Effector memory CD4-positive, alpha-beta T cell (primary cell): ENCODE data around the gene RYK.

Source experiments
- DNase-seq, 3 donors: peaks; one replicate each; pipeline ENCODE4 v3.0.0-alpha.2; 2020
- H3K27ac ChIP-seq: 2 replicates; pipeline ENCODE4 v1.7.0; 2013; ENCODE audit warnings: mild to moderate bottlenecking, low read length, moderate library complexity; ENCODE audit not compliant: insufficient read depth, poor library complexity, severe bottlenecking
- H3K27me3 ChIP-seq: replicated peaks from 2 replicates; pipeline ENCODE4 v1.7.0; 2013; ENCODE audit warnings: mild to moderate bottlenecking, low read length; ENCODE audit not compliant: insufficient read depth, control insufficient read depth, poor library complexity, severe bottlenecking
- H3K36me3 ChIP-seq: 2 replicates; pipeline ENCODE4 v1.7.0; 2013; ENCODE audit warnings: mild to moderate bottlenecking, low read length, moderate library complexity; ENCODE audit not compliant: control insufficient read depth, insufficient read depth
- H3K4me1 ChIP-seq: 2 replicates; pipeline ENCODE4 v1.7.0; 2013; ENCODE audit warnings: low read length, mild to moderate bottlenecking; ENCODE audit not compliant: control insufficient read depth, insufficient read depth, poor library complexity, severe bottlenecking
- H3K4me3 ChIP-seq: 2 replicates; pipeline ENCODE4 v1.7.0; 2013; ENCODE audit warnings: low read length, low read depth, mild to moderate bottlenecking; ENCODE audit not compliant: insufficient read depth, poor library complexity, severe bottlenecking
- H3K9me3 ChIP-seq: 2 replicates; pipeline ENCODE4 v1.7.0; 2013; ENCODE audit warnings: mild to moderate bottlenecking, low read length, moderate library complexity; ENCODE audit not compliant: control insufficient read depth
- total RNA-seq, 3 donors: gene quantifications; one replicate each; lab custom pipeline; 2026; lab: John Stamatoyannopoulos, UW

The RYK gene
- 40.8 to 45.5 (median 41.8) reads per million in 3 donors for total RNA-seq

DNA sequence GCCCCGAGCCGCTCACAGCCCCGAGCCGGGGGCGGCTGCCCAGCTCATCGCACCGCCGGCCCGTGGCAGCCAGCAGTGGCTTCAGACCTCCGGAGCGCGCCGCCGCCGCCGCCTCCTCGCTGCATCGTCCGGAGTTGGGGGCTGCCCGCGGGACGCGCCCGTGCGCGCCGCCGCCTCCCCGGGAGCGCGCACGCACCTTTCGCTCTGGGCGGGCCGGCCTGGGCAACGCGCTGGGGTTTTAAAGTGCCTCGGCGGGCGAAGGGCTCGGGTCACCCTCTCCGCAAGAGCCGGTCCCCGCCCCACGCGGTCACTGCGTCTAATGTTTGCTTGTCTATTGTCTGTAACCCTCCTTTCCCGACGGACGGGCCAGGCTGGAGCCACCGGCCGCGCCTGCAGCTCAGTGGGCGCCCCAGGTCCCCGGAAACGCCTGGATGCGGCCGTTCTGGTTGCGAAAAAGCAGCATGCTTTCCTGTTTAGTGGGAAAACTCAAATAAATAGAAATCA, at the start of gene RYK:
RYK (minus strand) TSS at position 143 of the 504 bp plus-strand sequence. CDS start 205 bp downstream, outside the sequence.
- Histone ChIP-seq H3K36me3 (no peaks in the 10 kb centered on the region), H3K27ac (peak within 1 kb of the TSS; percentile 65), H3K4me3 (peak within 1 kb of the TSS; percentile 88), H3K4me1 (no peaks in the 10 kb centered on the region), H3K27me3 (no peaks in the 10 kb centered on the region), H3K9me3 (no peaks in the 10 kb centered on the region)
- DNase-seq, result peak; percentile 51 to 56 (median 56)

DNA sequence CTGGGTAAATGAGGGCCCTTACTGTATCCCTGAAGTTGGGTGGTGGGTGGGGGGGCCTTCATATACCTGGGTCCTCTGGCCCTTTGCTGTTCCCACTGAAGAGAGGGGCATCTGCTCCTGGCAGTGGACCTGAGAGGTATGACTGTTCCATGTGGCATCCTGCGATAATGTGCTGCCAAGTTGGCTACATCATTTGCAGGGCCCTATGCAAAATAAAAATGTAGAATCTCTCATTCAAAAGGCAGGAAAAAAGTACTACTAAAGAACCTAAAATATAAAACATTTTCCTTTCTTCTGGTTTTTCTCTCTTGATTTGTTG, 49.2 kb upstream of the RYK start:
- Histone ChIP-seq H3K4me1 (peaks cover 3% of the 10 kb centered on the region), H3K9me3 (no peaks in the 10 kb centered on the region), H3K4me3 (no peak overlapping the region), H3K27ac (no peak overlapping the region), H3K36me3 (no peaks in the 10 kb centered on the region), H3K27me3 (no peaks in the 10 kb centered on the region)
- no peak for DNase-seq

DNA sequence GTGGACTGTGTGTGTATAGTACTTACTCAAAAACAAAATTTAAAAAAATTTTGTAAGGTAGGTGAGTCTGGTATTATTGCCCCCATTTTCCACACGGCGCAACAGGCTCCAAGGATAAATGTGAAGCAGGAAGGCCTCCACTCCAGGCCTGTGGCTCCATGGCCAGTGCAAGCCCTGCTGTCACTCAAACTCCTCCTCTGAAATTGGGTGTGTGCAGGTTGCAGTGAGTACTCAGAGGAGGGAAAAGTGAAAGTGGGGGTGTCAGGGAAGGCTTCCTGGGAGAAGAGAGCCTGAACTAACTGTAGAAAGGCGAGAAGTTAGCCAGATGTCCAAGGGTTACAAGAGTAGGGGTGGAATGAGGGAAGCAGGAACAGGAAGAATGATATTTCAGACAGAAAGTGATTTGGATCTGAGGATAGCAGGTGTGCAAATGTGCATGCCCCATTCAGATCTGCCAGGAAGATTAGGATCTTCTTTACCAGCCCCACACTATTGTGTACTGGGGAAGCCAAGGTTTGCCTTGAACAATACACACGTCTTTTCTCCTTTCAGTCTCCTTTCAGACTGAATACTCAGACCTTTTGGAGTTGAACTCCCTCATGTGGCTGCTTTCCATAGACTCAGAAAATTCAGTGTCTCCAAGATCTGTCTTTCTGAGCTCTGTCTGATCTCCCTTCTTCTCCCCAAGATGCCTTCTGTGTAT, 48.7 kb upstream of the RYK start:
- Histone ChIP-seq H3K27me3 (no peaks in the 10 kb centered on the region), H3K36me3 (no peaks in the 10 kb centered on the region), H3K9me3 (no peaks in the 10 kb centered on the region), H3K4me1 (peaks cover 8% of the 10 kb centered on the region), H3K27ac (no peak overlapping the region), H3K4me3 (no peak overlapping the region)
- DNase-seq, result no peak

GRCh38 chr3:134298249-134298648, 47.6 kb upstream of the RYK start:
- Histone ChIP-seq H3K27me3 (no peaks in the 10 kb centered on the region), H3K27ac (no peak overlapping the region), H3K36me3 (no peaks in the 10 kb centered on the region), H3K9me3 (no peaks in the 10 kb centered on the region), H3K4me3 (no peak overlapping the region), H3K4me1 (peaks cover 12% of the 10 kb centered on the region)
- DNase-seq, result no peak

DNA sequence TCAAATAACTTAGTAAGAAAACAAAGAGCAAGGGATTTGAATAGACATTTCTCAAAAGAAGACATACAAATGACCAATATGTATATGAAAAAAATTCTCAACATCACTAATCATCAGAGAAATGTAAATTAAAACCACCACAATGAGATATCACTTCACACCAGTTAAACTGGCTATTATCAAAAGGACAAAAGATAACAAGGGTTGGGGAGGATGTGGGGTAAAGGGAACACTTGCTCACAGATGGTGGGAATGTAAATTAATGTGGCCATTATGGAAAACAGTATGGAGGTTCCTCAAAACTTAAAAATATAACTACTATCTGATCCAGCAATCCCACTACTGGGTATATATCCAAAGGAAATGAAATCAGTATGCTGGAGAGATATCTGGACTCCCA, 46.0 kb upstream of the RYK start:
- Histone ChIP-seq H3K4me1 (peaks cover 12% of the 10 kb centered on the region), H3K36me3 (no peaks in the 10 kb centered on the region), H3K27me3 (no peaks in the 10 kb centered on the region), H3K9me3 (no peaks in the 10 kb centered on the region), H3K4me3 (no peak overlapping the region), H3K27ac (no peak overlapping the region)
- no peak for DNase-seq

DNA sequence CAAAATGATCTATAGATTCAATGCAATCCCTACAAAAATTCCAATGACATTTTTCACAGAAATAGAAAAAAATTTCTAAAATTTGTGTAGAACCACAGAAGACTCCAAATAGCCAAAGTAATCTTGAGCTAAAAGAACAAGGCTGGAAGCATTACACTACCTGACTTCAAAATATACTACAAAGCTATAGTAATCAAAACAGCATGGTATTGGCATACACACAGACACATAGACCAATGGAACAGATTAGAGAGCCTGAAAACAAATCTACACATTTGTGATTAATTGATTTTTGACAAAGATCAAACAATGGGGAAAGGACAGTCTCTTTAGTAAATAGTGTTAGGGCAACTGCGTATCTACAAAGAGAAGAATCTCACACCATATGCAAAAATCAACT, 45.3 kb upstream of the RYK start:
- Histone ChIP-seq H3K4me1 (peaks cover 12% of the 10 kb centered on the region), H3K27me3 (no peaks in the 10 kb centered on the region), H3K36me3 (no peaks in the 10 kb centered on the region), H3K27ac (no peak overlapping the region), H3K4me3 (no peak overlapping the region), H3K9me3 (no peaks in the 10 kb centered on the region)
- DNase-seq, result no peak

DNA sequence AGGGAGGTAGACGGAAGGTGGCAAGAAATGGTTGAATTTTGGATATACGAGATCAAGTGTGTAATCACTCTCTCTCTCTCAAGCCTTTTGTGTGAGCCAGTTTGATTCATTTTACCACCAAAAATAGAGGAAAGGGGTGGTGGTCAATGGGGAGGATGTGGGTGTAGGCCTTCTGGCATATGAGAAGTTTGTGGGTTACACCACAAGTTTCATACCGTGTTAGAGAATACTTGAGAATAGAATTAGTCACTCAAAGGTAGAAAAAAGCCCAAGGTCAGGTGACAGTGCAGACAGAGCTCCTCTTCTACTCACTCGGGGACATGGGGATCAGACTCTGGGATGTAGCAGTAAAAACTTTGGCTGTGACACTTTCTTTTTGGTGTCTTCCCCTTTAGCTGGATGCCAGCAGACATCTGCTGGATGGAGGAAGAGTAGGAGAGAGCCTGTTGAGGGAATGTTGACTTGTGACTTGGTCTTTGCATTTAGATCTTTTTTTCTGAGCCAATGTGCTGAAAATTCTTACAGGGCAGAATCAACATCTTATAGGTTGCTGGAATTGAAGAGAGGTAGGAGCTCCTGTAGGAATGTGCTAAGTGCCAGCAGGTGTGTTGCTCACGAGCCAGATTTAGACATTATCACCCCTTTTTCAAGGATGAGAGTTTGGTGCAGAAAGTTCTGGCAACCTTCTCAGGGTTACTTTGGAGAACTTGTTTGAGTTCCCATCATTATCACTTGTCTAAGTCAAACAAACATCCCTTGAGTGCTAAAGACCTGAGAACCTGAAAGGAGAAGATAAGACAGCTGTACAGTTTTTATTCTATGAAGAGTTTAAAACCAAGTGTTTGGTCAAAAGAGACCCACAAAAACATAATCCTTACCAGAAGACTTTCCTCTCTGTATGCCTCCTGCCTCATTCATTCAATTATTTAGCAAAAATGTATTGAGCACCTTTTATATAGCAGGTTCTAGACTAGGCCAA, 43.9 kb upstream of the RYK start:
- Histone ChIP-seq H3K4me3 (no peak overlapping the region), H3K27ac (no peak overlapping the region), H3K27me3 (no peaks in the 10 kb centered on the region), H3K9me3 (no peaks in the 10 kb centered on the region), H3K36me3 (no peaks in the 10 kb centered on the region), H3K4me1 (peaks cover 12% of the 10 kb centered on the region)
- DNase-seq, result peak; percentile 33 to 42 (median 36)

DNA sequence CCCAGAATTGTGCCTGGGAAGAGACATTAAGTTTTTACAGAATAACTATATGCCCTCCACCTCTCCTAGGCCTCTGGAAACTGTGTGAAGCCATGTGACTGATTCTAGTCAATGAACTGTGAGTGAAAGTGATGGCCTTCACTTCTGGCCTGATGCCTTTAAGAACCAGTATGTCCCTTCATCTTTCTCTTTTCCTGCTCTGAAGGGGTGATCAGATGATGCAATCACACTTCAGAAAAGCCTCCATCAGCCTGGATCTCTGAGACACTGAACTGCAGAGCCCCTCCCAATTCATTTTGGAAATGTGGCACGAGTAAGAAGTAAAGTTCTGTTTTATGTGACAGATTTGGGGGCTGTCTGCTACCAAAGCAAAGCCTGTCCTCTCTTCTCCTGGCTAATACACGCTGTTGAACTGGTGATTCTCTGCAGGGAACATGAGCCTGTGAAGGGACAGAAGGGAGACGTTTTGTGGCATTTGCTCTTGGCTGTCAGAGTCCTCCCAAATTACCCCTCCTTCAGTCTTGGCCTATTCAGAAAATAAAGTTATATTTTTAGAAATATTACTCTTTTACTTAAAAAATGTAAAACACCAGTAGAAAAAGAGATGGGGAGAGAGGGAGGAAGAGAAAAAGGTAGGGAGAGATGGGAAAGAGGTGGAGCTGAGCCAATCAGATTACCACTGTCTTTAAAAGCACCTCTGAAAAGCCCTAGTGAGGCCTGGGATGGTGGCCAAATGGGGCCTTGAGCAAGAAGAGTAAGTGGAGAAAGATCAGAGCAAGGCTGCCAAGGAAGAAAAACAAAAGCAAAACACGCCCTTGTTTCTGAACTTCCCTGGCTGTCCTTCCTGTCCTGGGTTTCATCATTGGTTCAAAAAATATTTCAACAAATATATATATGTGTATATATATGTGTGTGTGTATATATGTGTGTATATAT, 40.9 kb upstream of the RYK start:
- Histone ChIP-seq H3K36me3 (no peaks in the 10 kb centered on the region), H3K9me3 (no peaks in the 10 kb centered on the region), H3K4me3 (no peak overlapping the region), H3K27ac (no peak overlapping the region), H3K4me1 (peaks cover 12% of the 10 kb centered on the region), H3K27me3 (no peaks in the 10 kb centered on the region)
- DNase-seq, result no peak

GRCh38 chr3:134287512-134287911, 36.9 kb upstream of the RYK start:
- Histone ChIP-seq H3K9me3 (no peaks in the 10 kb centered on the region), H3K36me3 (no peaks in the 10 kb centered on the region), H3K4me3 (no peak overlapping the region), H3K4me1 (no peaks in the 10 kb centered on the region), H3K27me3 (no peaks in the 10 kb centered on the region), H3K27ac (no peak overlapping the region)
- DNase-seq, result no peak
